HG03060 (cell line): ENCODE results near the gene TNFRSF19.

Experiments
- ATAC-seq: cut with Tn5 transposase; IDR thresholded peaks from one replicate; pipeline ENCODE4 v1.9.1; 2021; ENCODE audit warnings: low read depth, moderate number of reproducible peaks; ENCODE audit not compliant: unreplicated experiment

The TNFRSF19 gene

GRCh38 chr13:23600100-23600499, 29.9 kb downstream of the TNFRSF19 start:
- no peak for ATAC-seq

- no peak for ATAC-seq
Measured at GRCh38 chr13:23600534-23600933, 30.3 kb downstream of the TNFRSF19 start.

- no peak for ATAC-seq
Measured at GRCh38 chr13:23605831-23606230, 35.6 kb downstream of the TNFRSF19 start.

- ATAC-seq = no peak
Measured at GRCh38 chr13:23608138-23608537, 37.9 kb downstream of the TNFRSF19 start.

GRCh38 chr13:23608701-23609413, 38.6 kb downstream of the TNFRSF19 start:
- ATAC-seq = no peak

- ATAC-seq = no peak
Measured at GRCh38 chr13:23609414-23609760, 39.2 kb downstream of the TNFRSF19 start.

- no peak for ATAC-seq
Measured at GRCh38 chr13:23609874-23610576, 39.8 kb downstream of the TNFRSF19 start.

- ATAC-seq = no peak
Measured at GRCh38 chr13:23610966-23611491, 40.8 kb downstream of the TNFRSF19 start.

GRCh38 chr13:23612182-23612581, 42.0 kb downstream of the TNFRSF19 start:
- ATAC-seq = no peak

GRCh38 chr13:23612731-23613130, 42.5 kb downstream of the TNFRSF19 start:
- ATAC-seq = no peak

GRCh38 chr13:23613596-23613995, 43.4 kb downstream of the TNFRSF19 start:
- no peak for ATAC-seq

- ATAC-seq = no peak
Measured at GRCh38 chr13:23615395-23616081, 45.3 kb downstream of the TNFRSF19 start.

GRCh38 chr13:23616228-23616627, 46.0 kb downstream of the TNFRSF19 start:
- no peak for ATAC-seq

- no peak for ATAC-seq
Measured at GRCh38 chr13:23617551-23618024, 47.4 kb downstream of the TNFRSF19 start.

- no peak for ATAC-seq
Measured at GRCh38 chr13:23618341-23618740, 48.1 kb downstream of the TNFRSF19 start.

GRCh38 chr13:23619068-23619855, 49.0 kb downstream of the TNFRSF19 start:
- no peak for ATAC-seq

GRCh38 chr13:23620211-23620610, 50.0 kb downstream of the TNFRSF19 start:
- ATAC-seq = no peak

- ATAC-seq = no peak
Measured at GRCh38 chr13:23620613-23621315, 50.6 kb downstream of the TNFRSF19 start.

GRCh38 chr13:23621316-23621645, 51.1 kb downstream of the TNFRSF19 start:
- no peak for ATAC-seq

GRCh38 chr13:23622985-23623384, 52.8 kb downstream of the TNFRSF19 start:
- no peak for ATAC-seq
